SJCRH30 (cell line): Measurements from ENCODE around the gene SLC22A17. TPM values are rescaled to one million over a fixed set of nuclear protein-coding genes. Genes with fewer than 3 reads are reported as not detected.
"Not testable (repeated sequence)": the region's sequence is repeated elsewhere in the genome, so short reads cannot be mapped to it uniquely, and the experiment has no call there.

Experiments
- DNase-seq, 2 experiments: peaks; one replicate each; pipeline ENCODE4 v3.0.0-alpha.2; 2015 to 2020
- H3K27ac ChIP-seq: fragments of 250-450 bp; sonication (Bioruptor Pico); 2 replicates; pipeline ENCODE4 v1.5.1; 2020; ENCODE audit warnings: mild to moderate bottlenecking, moderate library complexity
- H3K27me3 ChIP-seq: fragments of 250-450 bp; sonication (Bioruptor Pico); 2 replicates; pipeline ENCODE4 v1.5.1; 2020; ENCODE audit warnings: mild to moderate bottlenecking, moderate library complexity
- H3K36me3 ChIP-seq: fragments of 250-450 bp; sonication (Bioruptor Pico); 2 replicates; pipeline ENCODE4 v1.5.1; 2020; ENCODE audit warnings: mild to moderate bottlenecking, moderate library complexity
- H3K4me1 ChIP-seq: fragments of 250-450 bp; sonication (Bioruptor Pico); 2 replicates; pipeline ENCODE4 v1.5.1; 2020; ENCODE audit warnings: mild to moderate bottlenecking, moderate library complexity
- H3K4me3 ChIP-seq: fragments of 250-450 bp; sonication (Bioruptor Pico); 2 replicates; pipeline ENCODE4 v1.5.1; 2020; ENCODE audit warnings: mild to moderate bottlenecking, moderate library complexity
- H3K9me3 ChIP-seq: fragments of 250-450 bp; sonication (Bioruptor Pico); replicated peaks from 2 replicates; pipeline ENCODE4 v1.5.1; 2020; ENCODE audit warnings: mild to moderate bottlenecking, moderate library complexity
- total RNA-seq: library from RNA; depleted of rRNA; stranded (reverse); fragments of >200 nt; shearing (Covaris generic); gene quantifications from 2 replicates; pipeline ENCODE4 v1.2.3, GENCODE V29; 2014; rRNA removed

Gene SLC22A17
- 2.7 and 2.8 TPM in 2 replicates for total RNA-seq

DNA sequence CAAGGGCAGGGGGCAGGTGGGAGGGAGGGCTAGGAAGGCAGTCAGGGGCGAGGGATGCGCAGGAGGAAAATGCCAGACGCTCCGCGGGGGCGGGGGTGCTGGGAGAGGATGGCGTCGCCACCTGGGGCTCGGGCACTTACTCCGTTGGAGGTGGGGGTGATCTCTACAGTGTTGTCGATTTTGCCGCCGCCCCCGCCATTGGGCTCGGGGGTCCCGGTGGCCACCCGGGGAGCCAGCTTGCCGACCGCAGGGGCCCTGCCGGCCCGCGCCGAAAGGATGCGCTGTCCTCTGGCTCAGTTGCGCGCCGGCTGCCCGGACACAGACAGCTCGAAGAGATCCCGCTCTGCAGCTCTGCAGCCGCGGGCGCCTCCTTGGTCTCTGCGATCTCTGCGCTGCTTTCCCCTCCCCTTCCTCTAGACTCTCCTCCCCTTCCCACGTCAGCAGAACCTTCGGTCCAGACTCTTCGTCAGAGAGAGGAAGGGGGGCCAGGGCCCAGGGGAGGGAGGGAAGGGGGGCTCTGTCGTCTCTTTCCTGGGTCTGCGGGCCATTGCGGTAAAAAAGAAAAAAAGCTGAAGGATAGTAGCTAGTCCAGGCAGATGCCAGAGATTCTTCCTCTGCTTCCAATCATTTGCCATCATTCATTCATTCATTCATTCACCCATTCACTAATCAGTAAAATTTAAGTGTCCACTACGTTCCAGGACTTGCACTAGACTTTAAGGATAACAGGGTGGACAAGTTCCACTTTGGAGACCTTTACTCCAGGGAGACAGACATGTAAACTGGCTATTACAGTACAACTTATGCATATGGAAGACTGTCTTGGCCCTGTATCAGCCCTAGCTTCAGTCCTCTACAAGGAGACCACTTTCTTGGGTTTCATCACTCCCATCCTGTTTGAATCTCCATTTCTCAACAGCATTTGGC is at the start of gene SLC22A17:
SLC22A17 (minus strand) TSS at position 382 of the 927 bp plus-strand sequence.
- Histone ChIP-seq H3K9me3 (no peaks in the 10 kb centered on the region), H3K4me3 (peak within 1 kb of the TSS; percentile 58), H3K27me3 (no peaks in the 10 kb centered on the region), H3K4me1 (0 out of 2 replicates have a peak, but pooled peaks cover 3% of the 10 kb centered on the region), H3K36me3 (no peaks in the 10 kb centered on the region; the same call in 1 of the 2 replicates), H3K27ac (no peak within 1 kb of the TSS)
- peak; percentile 70 to 77 for DNase-seq

DNA sequence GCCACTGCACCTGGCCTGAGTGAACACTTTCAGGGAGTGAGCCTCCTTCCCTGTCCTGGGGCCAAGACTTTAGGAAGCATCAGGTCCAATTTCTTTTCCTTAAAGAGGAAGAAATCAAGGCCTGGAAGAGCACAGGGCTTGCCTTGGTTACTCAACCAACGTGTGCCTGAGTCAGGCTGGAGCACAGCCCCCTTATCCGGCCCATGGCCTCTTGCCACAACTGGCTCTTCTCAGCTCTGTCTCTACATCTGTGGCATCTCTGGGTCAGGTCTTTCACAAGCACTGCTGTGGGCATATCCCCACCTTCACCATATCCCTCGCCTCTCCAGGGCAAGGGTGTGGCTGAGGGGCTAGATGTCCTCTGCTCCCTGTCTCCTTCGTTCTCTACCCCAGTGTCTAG is 48.6 kb upstream of the SLC22A17 start:
- Histone ChIP-seq H3K36me3 (no peaks in the 10 kb centered on the region), H3K4me1 (peaks cover 2% of the 10 kb centered on the region; the same call in 1 of the 2 replicates), H3K27me3 (0 out of 2 replicates have a peak, but pooled peaks cover 5% of the 10 kb centered on the region), H3K4me3 (no peak overlapping the region), H3K27ac (no peak overlapping the region), H3K9me3 (no peaks in the 10 kb centered on the region)
- no peak for DNase-seq

GRCh38 chr14:23400496-23401149 is 47.9 kb upstream of the SLC22A17 start:
- not testable (repeated sequence) for H3K36me3 ChIP-seq, H3K27me3 ChIP-seq, H3K4me3 ChIP-seq, DNase-seq, H3K4me1 ChIP-seq, H3K9me3 ChIP-seq, H3K27ac ChIP-seq

GRCh38 chr14:23399591-23399990 is 46.9 kb upstream of the SLC22A17 start:
- peaks cover 2% of the 10 kb centered on the region; the same call in 1 of the 2 replicates for H3K4me1 ChIP-seq
- no peak for DNase-seq
- peaks cover 14% of the 10 kb centered on the region; the same call in 1 of the 2 replicates for H3K27me3 ChIP-seq
- no peaks in the 10 kb centered on the region for H3K36me3 ChIP-seq
- H3K9me3 ChIP-seq = no peaks in the 10 kb centered on the region
- no peak overlapping the region for H3K27ac ChIP-seq
- H3K4me3 ChIP-seq = no peak overlapping the region

GRCh38 chr14:23399136-23399535 is 46.4 kb upstream of the SLC22A17 start:
- DNase-seq = no peak
- H3K4me1 ChIP-seq = peaks cover 2% of the 10 kb centered on the region; the same call in 1 of the 2 replicates
- no peak overlapping the region for H3K4me3 ChIP-seq
- H3K27ac ChIP-seq = no peak overlapping the region
- H3K27me3 ChIP-seq = peaks cover 15% of the 10 kb centered on the region; the same call in 1 of the 2 replicates
- no peaks in the 10 kb centered on the region for H3K36me3 ChIP-seq
- H3K9me3 ChIP-seq = no peaks in the 10 kb centered on the region

GRCh38 chr14:23398348-23398747 is 45.7 kb upstream of the SLC22A17 start:
- peaks cover 2% of the 10 kb centered on the region; the same call in 1 of the 2 replicates for H3K4me1 ChIP-seq
- no peaks in the 10 kb centered on the region for H3K9me3 ChIP-seq
- H3K27me3 ChIP-seq = peaks cover 15% of the 10 kb centered on the region; the same call in 1 of the 2 replicates
- no peak for DNase-seq
- no peak overlapping the region for H3K4me3 ChIP-seq
- H3K36me3 ChIP-seq = no peaks in the 10 kb centered on the region
- H3K27ac ChIP-seq = no peak overlapping the region

DNA sequence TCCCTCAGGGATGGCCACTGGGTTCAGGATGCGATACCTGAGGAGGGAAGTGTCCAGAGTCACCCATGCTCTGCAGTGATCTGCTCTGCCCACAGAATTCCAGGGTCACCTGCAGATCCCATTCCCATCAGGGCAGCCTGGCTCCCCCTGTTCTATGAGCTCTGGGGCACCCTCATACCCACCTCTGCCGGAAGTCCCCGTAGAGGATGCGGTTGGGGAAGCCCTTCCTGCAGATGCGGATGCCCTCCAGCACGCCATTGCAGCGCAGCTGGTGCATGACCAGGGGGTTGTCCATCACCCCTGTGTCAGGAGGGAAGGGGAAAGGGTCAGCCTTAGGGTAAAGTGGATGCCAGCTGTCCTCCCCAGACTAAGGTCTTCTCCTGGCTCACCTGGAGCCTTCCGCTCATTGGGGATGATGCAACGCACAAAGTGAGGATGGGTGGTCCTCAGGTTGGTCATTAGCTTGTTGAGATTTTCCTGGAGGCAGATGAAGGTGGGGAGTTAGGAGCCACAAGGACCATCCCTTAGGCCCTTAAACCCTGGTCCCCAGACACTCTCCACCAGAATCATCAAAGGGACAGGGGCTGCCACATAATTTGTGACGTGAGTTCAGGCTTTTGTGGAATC is 44.2 kb upstream of the SLC22A17 start:
- H3K36me3 ChIP-seq = no peaks in the 10 kb centered on the region
- H3K9me3 ChIP-seq = no peaks in the 10 kb centered on the region
- H3K4me3 ChIP-seq = no peak overlapping the region
- no peak overlapping the region for H3K27ac ChIP-seq
- H3K27me3 ChIP-seq = peaks cover 15% of the 10 kb centered on the region; the same call in 1 of the 2 replicates
- peaks cover 2% of the 10 kb centered on the region; the same call in 1 of the 2 replicates for H3K4me1 ChIP-seq
- DNase-seq = no peak

GRCh38 chr14:23396126-23396525 is 43.4 kb upstream of the SLC22A17 start:
- Histone ChIP-seq H3K27me3 (peaks cover 15% of the 10 kb centered on the region; the same call in 1 of the 2 replicates), H3K4me3 (no peak overlapping the region), H3K4me1 (peaks cover 2% of the 10 kb centered on the region; the same call in 1 of the 2 replicates), H3K36me3 (no peaks in the 10 kb centered on the region), H3K27ac (no peak overlapping the region), H3K9me3 (no peaks in the 10 kb centered on the region)
- no peak for DNase-seq

DNA sequence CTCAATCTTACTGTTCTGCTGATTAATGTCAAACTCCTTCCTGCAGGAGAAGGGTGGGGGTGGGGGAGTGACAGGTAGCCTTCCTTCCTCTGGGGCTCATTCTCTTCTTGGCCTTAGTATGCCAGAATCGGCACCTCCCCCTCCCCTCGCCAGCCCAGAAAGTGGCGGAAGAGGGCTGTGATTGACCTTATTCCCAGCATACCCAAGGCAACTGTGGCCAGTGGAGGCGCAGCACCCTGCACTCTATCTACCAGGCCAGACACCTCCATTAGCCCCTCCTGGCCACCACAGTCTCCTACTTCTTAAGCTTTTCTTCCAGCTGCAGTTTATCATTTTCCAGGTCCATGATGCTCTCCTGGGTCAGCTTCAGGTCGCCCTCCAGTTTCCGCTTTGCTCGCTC is 39.9 kb upstream of the SLC22A17 start:
- Histone ChIP-seq H3K27me3 (peaks cover 17% of the 10 kb centered on the region; the same call in 1 of the 2 replicates), H3K4me1 (peaks cover 2% of the 10 kb centered on the region; the same call in 1 of the 2 replicates), H3K36me3 (no peaks in the 10 kb centered on the region), H3K9me3 (no peaks in the 10 kb centered on the region), H3K27ac (no peak overlapping the region), H3K4me3 (no peak overlapping the region)
- no peak for DNase-seq

DNA sequence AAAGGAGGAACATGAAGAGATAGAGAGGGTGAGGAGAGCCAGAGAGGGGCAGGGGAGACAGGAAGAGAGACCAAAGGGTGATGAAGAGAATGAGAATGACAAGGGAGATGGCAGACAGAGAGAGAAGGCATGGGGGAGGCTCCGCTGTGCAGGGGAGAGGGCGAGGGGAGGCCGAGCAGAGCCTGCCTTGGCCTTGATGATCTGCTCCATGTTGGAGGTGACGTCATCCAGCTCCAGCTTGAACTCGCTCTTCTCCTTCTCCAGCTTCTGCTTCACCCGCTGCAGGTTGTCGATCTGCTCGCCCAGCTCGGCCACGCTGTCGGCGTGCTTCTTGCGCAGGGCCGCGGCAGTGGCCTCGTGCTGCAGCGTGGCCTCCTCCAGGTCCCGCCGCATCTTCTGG is 37.2 kb upstream of the SLC22A17 start:
- not testable (repeated sequence) for H3K36me3 ChIP-seq, H3K4me3 ChIP-seq, H3K4me1 ChIP-seq, H3K27ac ChIP-seq, H3K9me3 ChIP-seq, DNase-seq
- H3K27me3 ChIP-seq = peaks cover 24% of the 10 kb centered on the region; the same call in 1 of the 2 replicates

DNA sequence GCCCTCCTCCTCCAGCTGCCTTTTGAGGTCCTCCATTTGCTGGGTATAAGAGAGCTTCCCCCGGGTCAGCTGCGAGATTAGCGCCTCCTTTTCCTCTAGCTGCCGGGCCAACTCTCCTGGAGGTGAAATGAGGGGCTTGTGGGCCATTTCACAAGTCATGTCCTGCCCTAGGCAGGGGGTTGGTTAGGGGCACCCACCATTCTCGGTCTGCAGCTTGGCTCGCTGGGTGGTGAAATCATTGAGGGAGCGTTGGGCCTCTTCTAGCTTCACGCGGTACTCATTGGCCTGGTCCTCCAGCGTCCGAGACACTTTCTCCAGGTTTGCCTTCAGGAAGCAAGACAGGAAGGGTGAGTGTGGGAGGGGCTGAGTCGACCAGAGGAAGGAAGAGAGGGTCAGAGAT is 36.7 kb upstream of the SLC22A17 start:
- no peak overlapping the region for H3K4me3 ChIP-seq
- H3K27me3 ChIP-seq = peaks cover 24% of the 10 kb centered on the region; the same call in 1 of the 2 replicates
- no peaks in the 10 kb centered on the region for H3K36me3 ChIP-seq
- H3K9me3 ChIP-seq = no peaks in the 10 kb centered on the region
- no peak for DNase-seq
- no peaks in the 10 kb centered on the region for H3K4me1 ChIP-seq
- H3K27ac ChIP-seq = no peak overlapping the region

DNA sequence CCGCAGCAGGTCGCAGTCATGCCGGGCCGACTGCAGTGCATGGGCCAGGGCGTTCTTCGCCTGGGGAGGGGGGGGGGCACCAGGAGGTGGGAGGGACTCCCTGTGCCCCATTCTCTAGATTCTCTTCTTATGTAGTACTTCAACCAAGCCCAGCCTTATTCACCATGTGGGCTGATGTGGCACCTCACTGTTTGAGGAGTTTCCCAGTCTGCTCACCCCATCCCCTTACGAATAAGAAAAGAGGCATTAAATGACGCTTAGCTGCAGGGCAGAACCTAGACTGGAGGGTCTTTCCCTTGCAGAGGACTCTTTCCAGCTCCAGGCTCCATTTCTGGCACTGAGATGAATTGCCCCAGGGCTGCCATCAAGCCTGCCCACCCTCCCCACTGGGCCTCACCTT is 36.3 kb upstream of the SLC22A17 start:
- Histone ChIP-seq H3K9me3 (no peaks in the 10 kb centered on the region), H3K36me3 (no peaks in the 10 kb centered on the region), H3K4me1 (no peaks in the 10 kb centered on the region), H3K4me3 (no peak overlapping the region), H3K27ac (no peak overlapping the region), H3K27me3 (peaks cover 24% of the 10 kb centered on the region; the same call in 1 of the 2 replicates)
- no peak for DNase-seq

DNA sequence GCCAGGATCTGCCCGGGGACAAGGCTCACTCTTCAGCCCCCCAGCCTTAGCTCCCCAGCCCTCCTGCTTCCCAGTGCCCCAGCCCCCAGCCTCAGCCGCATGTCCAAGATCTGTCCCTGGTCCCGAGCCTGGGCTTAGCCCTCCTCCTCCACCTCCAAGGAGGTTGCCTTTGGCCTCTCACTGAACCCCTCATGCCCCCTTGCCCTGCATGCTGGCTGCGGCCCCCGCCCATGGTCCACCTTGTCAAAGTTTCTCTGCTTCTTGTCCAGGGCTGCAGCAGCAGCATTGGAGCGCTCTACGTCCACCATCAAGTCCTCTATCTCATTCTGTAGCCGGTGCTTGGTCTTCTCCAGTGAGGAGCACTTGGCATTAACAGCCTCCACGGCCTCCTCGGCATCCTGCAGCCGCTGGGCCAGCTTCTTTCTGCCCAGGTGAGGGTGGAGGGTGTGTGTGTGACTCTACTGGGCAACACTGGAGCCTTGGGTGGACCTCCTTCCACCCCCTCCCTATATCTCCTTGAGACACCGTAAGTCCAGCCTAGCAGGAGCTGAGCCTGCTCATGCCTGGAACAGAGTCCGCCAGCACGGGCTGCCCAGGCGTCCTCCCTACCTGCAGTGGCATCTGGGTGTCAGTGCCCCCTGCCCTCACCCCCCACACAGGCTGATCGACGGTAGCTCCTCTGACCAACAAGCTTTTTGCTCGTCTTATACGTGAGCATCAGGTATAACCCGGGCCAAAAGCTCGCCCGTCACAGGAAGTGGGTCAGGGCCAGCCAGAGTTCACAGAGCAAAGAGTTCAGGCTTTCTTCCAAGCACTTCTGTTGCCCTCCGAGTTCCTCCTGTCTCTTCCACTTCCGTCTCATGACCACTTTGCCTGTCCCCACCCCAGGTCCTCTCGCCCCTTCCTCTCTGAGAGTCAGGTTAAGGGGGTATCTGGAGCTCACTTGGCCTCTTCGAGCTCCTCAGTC is 35.5 kb upstream of the SLC22A17 start:
- H3K36me3 ChIP-seq = no peaks in the 10 kb centered on the region
- no peak overlapping the region for H3K27ac ChIP-seq
- H3K4me3 ChIP-seq = no peak overlapping the region
- DNase-seq = no peak
- H3K27me3 ChIP-seq = peaks cover 24% of the 10 kb centered on the region; the same call in 1 of the 2 replicates
- no peaks in the 10 kb centered on the region for H3K9me3 ChIP-seq
- H3K4me1 ChIP-seq = no peaks in the 10 kb centered on the region
